ENCODE data around the gene CRIM1.

- no peak for TF ChIP-seq CTCF (conservative IDR thresholded peaks at IDR 0.05)
- no peak for TF ChIP-seq EZH2 (IDR thresholded peaks at IDR 0.05; ENCODE audit: low read depth)
Measured at GRCh38 chr2:36482576-36483214, 127.1 kb downstream of the CRIM1 start.

Data from PC-9 (cell line).